Astrocyte (in vitro differentiated cells and primary cell): ENCODE measurements around the gene APH1A. TPM values are rescaled to one million over a fixed set of nuclear protein-coding genes. Genes with fewer than 3 reads are reported as not detected.

Experiments
- DNase-seq: peaks from one replicate; pipeline ENCODE4 v3.0.0-alpha.2; 2010; ENCODE audit warnings: low read depth
- FAIRE-seq: peaks from 2 replicates; lab custom pipeline; 2011; peaks lifted over from hg19 to GRCh38; lab: Jason Lieb, UNC
- H2AFZ ChIP-seq: 2 replicates; pipeline ENCODE4 v1.6.0; 2012; ENCODE audit warnings: low read depth, low read length, inconsistent platforms
- H3K27ac ChIP-seq: 2 replicates; pipeline ENCODE4 v1.5.1; 2011; ENCODE audit warnings: low read depth, low read length, inconsistent platforms
- H3K27me3 ChIP-seq: 2 replicates; pipeline ENCODE4 v1.6.0; 2011; ENCODE audit warnings: low read length, inconsistent platforms; ENCODE audit not compliant: insufficient read depth
- H3K36me3 ChIP-seq: 2 replicates; pipeline ENCODE4 v1.5.1; 2011; ENCODE audit warnings: low read length, inconsistent platforms; ENCODE audit not compliant: insufficient read depth
- H3K4me1 ChIP-seq: 2 replicates; pipeline ENCODE4 v1.5.1; 2011; ENCODE audit warnings: low read length, inconsistent platforms; ENCODE audit not compliant: insufficient read depth
- H3K4me2 ChIP-seq: 2 replicates; pipeline ENCODE4 v1.6.0; 2012; ENCODE audit warnings: low read length, inconsistent platforms
- H3K4me3 ChIP-seq: 2 replicates; pipeline ENCODE4 v1.5.1; 2011; ENCODE audit warnings: low read depth, mild to moderate bottlenecking, low read length, inconsistent platforms; ENCODE audit not compliant: insufficient read depth
- H3K79me2 ChIP-seq: 2 replicates; pipeline ENCODE4 v1.6.0; 2012; ENCODE audit warnings: mild to moderate bottlenecking, low read length, inconsistent platforms; ENCODE audit not compliant: insufficient read depth
- H3K9ac ChIP-seq: 2 replicates; pipeline ENCODE4 v1.6.0; 2012; ENCODE audit warnings: mild to moderate bottlenecking, low read length, inconsistent platforms
- H3K9me3 ChIP-seq: 2 replicates; pipeline ENCODE4 v1.5.1; 2012; ENCODE audit warnings: low read depth, mild to moderate bottlenecking, low read length, inconsistent platforms; ENCODE audit not compliant: insufficient read depth
- H4K20me1 ChIP-seq: 2 replicates; pipeline ENCODE4 v1.6.0; 2012; ENCODE audit warnings: low read length, inconsistent platforms; ENCODE audit not compliant: insufficient read depth
- H3K27ac Mint-ChIP-seq: one replicate; pipeline ENCODE4 v1.8.0; 2021; ENCODE audit warnings: mild to moderate bottlenecking, mixed read lengths; ENCODE audit not compliant: unreplicated experiment
- H3K27me3 Mint-ChIP-seq: one replicate; pipeline ENCODE4 v1.8.0; 2021; ENCODE audit warnings: low read depth, mixed read lengths; ENCODE audit not compliant: unreplicated experiment
- H3K36me3 Mint-ChIP-seq: one replicate; pipeline ENCODE4 v1.8.0; 2021; ENCODE audit warnings: low read depth, mixed read lengths; ENCODE audit not compliant: unreplicated experiment
- H3K4me1 Mint-ChIP-seq: one replicate; pipeline ENCODE4 v1.8.0; 2021; ENCODE audit warnings: low read depth, mixed read lengths; ENCODE audit not compliant: unreplicated experiment
- H3K4me3 Mint-ChIP-seq: one replicate; pipeline ENCODE4 v1.8.0; 2021; ENCODE audit warnings: mild to moderate bottlenecking, moderate library complexity, mixed read lengths; ENCODE audit not compliant: unreplicated experiment
- H3K9me3 Mint-ChIP-seq: one replicate; pipeline ENCODE4 v1.8.0; 2021; ENCODE audit warnings: mild to moderate bottlenecking, mixed read lengths; ENCODE audit not compliant: unreplicated experiment
- CTCF ChIP-seq: IDR thresholded peaks from 2 replicates; pipeline ENCODE4 v1.5.1; 2011; ENCODE audit warnings: low read depth, mild to moderate bottlenecking, inconsistent platforms, low read length, moderate library complexity; ENCODE audit not compliant: insufficient read depth
- EZH2 ChIP-seq: IDR thresholded peaks from 2 replicates; pipeline ENCODE4 v1.6.1; 2012; ENCODE audit warnings: mild to moderate bottlenecking, low read length, inconsistent platforms; ENCODE audit not compliant: insufficient read depth
- total RNA-seq: library from RNA; stranded (reverse); gene quantifications from 2 replicates; pipeline ENCODE4 v1.2.1, GENCODE V29; 2021

The APH1A gene
- total RNA-seq, 1 donor from 2014 or later = 100 TPM

- H3K9ac ChIP-seq = peak overlapping the region; percentile 96
- peak overlapping the region; percentile 93 for H3K4me3 ChIP-seq
- H3K79me2 ChIP-seq = peaks cover 28% of the 10 kb centered on the region
- H3K4me3 Mint-ChIP-seq = peak overlapping the region; percentile 100
- peak overlapping the region; percentile 98 for H3K4me2 ChIP-seq
- H3K27ac Mint-ChIP-seq = peak overlapping the region; percentile 86
- peak overlapping the region; percentile 87 for H2AFZ ChIP-seq
- peaks cover 7% of the 10 kb centered on the region for H4K20me1 ChIP-seq
- no peak for TF ChIP-seq CTCF
- TF ChIP-seq EZH2 = no peak
- peaks cover 21% of the 10 kb centered on the region for H3K4me1 ChIP-seq
- no peak for DNase-seq
- FAIRE-seq = no peak
- H3K4me1 Mint-ChIP-seq = peaks cover 20% of the 10 kb centered on the region
- no peaks in the 10 kb centered on the region for H3K27me3 ChIP-seq
- peaks cover 12% of the 10 kb centered on the region for H3K36me3 ChIP-seq
- H3K27me3 Mint-ChIP-seq = no peaks in the 10 kb centered on the region
- H3K9me3 ChIP-seq = no peaks in the 10 kb centered on the region
- H3K27ac ChIP-seq = peak overlapping the region; percentile 73
- H3K9me3 Mint-ChIP-seq = no peaks in the 10 kb centered on the region
- peaks cover 6% of the 10 kb centered on the region for H3K36me3 Mint-ChIP-seq
Observed at GRCh38 chr1:150267896-150268295, 920 bp downstream of the APH1A start.

- TF ChIP-seq EZH2 = no peak
- Histone ChIP-seq H3K36me3 (peaks cover 12% of the 10 kb centered on the region), H4K20me1 (peaks cover 7% of the 10 kb centered on the region), H3K79me2 (peaks cover 25% of the 10 kb centered on the region), H3K4me1 (peaks cover 16% of the 10 kb centered on the region), H3K27ac (no peak overlapping the region), H2AFZ (no peak overlapping the region), H3K9ac (no peak overlapping the region), H3K4me3 (no peak overlapping the region), H3K4me2 (no peak overlapping the region), H3K9me3 (no peaks in the 10 kb centered on the region), H3K27me3 (peaks cover 15% of the 10 kb centered on the region)
- Mint-ChIP-seq H3K4me3 (no peak overlapping the region), H3K27me3 (no peaks in the 10 kb centered on the region), H3K4me1 (peaks cover 33% of the 10 kb centered on the region), H3K27ac (no peak overlapping the region), H3K36me3 (peaks cover 6% of the 10 kb centered on the region), H3K9me3 (no peaks in the 10 kb centered on the region)
- no peak for FAIRE-seq
- DNase-seq = no peak
Observed at GRCh38 chr1:150263549-150263948, 5.3 kb downstream of the APH1A start.

GRCh38 chr1:150262388-150263320 lies 6.2 kb downstream of the APH1A start:
- FAIRE-seq = no peak
- no peak overlapping the region for H3K27ac ChIP-seq
- H3K9ac ChIP-seq = no peak overlapping the region
- H3K9me3 Mint-ChIP-seq = no peaks in the 10 kb centered on the region
- no peak overlapping the region for H3K4me3 ChIP-seq
- H3K9me3 ChIP-seq = no peaks in the 10 kb centered on the region
- H3K4me1 ChIP-seq = peaks cover 12% of the 10 kb centered on the region
- peaks cover 7% of the 10 kb centered on the region for H4K20me1 ChIP-seq
- no peak overlapping the region for H2AFZ ChIP-seq
- peaks cover 24% of the 10 kb centered on the region for H3K27me3 ChIP-seq
- no peak overlapping the region for H3K4me2 ChIP-seq
- peaks cover 39% of the 10 kb centered on the region for H3K4me1 Mint-ChIP-seq
- H3K27ac Mint-ChIP-seq = peak overlapping the region; percentile 53
- peaks cover 12% of the 10 kb centered on the region for H3K36me3 ChIP-seq
- no peak for TF ChIP-seq CTCF
- no peak for TF ChIP-seq EZH2
- peaks cover 3% of the 10 kb centered on the region for H3K36me3 Mint-ChIP-seq
- no peak for DNase-seq
- no peaks in the 10 kb centered on the region for H3K27me3 Mint-ChIP-seq
- H3K79me2 ChIP-seq = peaks cover 16% of the 10 kb centered on the region
- peak overlapping the region; percentile 15 for H3K4me3 Mint-ChIP-seq
